WTC11 (cell line): ENCODE data around the gene FFAR3. TPM values are rescaled to one million over a fixed set of nuclear protein-coding genes. Genes with fewer than 3 reads are reported as not detected.

Experiments
- ATAC-seq: fragments of 200-7000 bp; cut with Tn5 transposase; 2 replicates; pipeline ENCODE4 v1.10.0; 2021; ENCODE audit warnings: mild to moderate bottlenecking, moderate library complexity
- CTCF ChIA-PET: fragments of 300-600 bp; sonication (Branson Sonifier 250); formaldehyde crosslinking; loops from one replicate; lab custom pipeline; 2021; ENCODE audit warnings: antibody characterized with exemption; lab: Charles Lee
- POLR2A ChIA-PET: fragments of 350-600 bp; sonication (Branson Sonifier 250); formaldehyde crosslinking; loops from one replicate; lab custom pipeline; 2021; ENCODE audit warnings: antibody characterized with exemption; lab: Charles Lee
- DNase-seq: peaks from one replicate; pipeline ENCODE4 v3.0.0; 2021; ENCODE audit warnings: low spot score
- H3K27ac Mint-ChIP-seq: 2 replicates; pipeline ENCODE4 v1.8.0; 2021; ENCODE audit warnings: mixed read lengths
- H3K27me3 Mint-ChIP-seq: 2 replicates; pipeline ENCODE4 v1.8.0; 2021; ENCODE audit warnings: low read depth, mild to moderate bottlenecking, moderate library complexity, mixed read lengths
- H3K36me3 Mint-ChIP-seq: 2 replicates; pipeline ENCODE4 v1.8.0; 2021; ENCODE audit warnings: mixed read lengths
- H3K4me1 Mint-ChIP-seq: 2 replicates; pipeline ENCODE4 v1.8.0; 2022; ENCODE audit warnings: mixed read lengths
- H3K4me3 Mint-ChIP-seq: 2 replicates; pipeline ENCODE4 v1.8.0; 2021; ENCODE audit warnings: mild to moderate bottlenecking, moderate library complexity, mixed read lengths
- H3K9me3 Mint-ChIP-seq: 2 replicates; pipeline ENCODE4 v1.8.0; 2021; ENCODE audit warnings: mixed read lengths
- ARID4B ChIP-seq: sonication (generic); formaldehyde crosslinking; IDR thresholded peaks from 2 replicates; pipeline ENCODE4 v1.8.0; 2023; ENCODE audit warnings: missing genetic modification reagents, mild to moderate bottlenecking, borderline replicate concordance
- ATF3 ChIP-seq: sonication (generic); formaldehyde crosslinking; conservative IDR thresholded peaks from 2 replicates; pipeline ENCODE4 v1.8.1; 2022; ENCODE audit warnings: mild to moderate bottlenecking, missing genetic modification reagents
- CTCF ChIP-seq: fragments of 200-600 bp; IDR thresholded peaks from 2 replicates; pipeline ENCODE4 v1.8.0; 2022; ENCODE audit warnings: antibody characterized with exemption
- HMGA2 ChIP-seq: fragments of 250-450 bp; sonication (Bioruptor Pico); IDR thresholded peaks from 2 replicates; pipeline ENCODE4 v1.4.0; 2021; ENCODE audit warnings: mild to moderate bottlenecking, moderate library complexity
- NR2C2 ChIP-seq: sonication (generic); formaldehyde crosslinking; IDR thresholded peaks from 2 replicates; pipeline ENCODE4 v1.8.0; 2022; ENCODE audit warnings: mild to moderate bottlenecking, missing genetic modification reagents
- NR3C1 ChIP-seq: sonication (generic); formaldehyde crosslinking; conservative IDR thresholded peaks from 2 replicates; pipeline ENCODE4 v1.8.1; 2023; ENCODE audit warnings: low read depth, mild to moderate bottlenecking, missing genetic modification reagents
- SMAD3 ChIP-seq: sonication (generic); formaldehyde crosslinking; IDR thresholded peaks from 2 replicates; pipeline ENCODE4 v1.8.0; 2022; ENCODE audit warnings: missing genetic modification reagents, mild to moderate bottlenecking, borderline replicate concordance
- SMAD4 ChIP-seq: sonication (generic); formaldehyde crosslinking; IDR thresholded peaks from 2 replicates; pipeline ENCODE4 v1.8.0; 2022; ENCODE audit warnings: mild to moderate bottlenecking, missing genetic modification reagents
- USF2 ChIP-seq: sonication (generic); formaldehyde crosslinking; IDR thresholded peaks from 2 replicates; pipeline ENCODE4 v1.8.1; 2023; ENCODE audit warnings: mild to moderate bottlenecking, missing genetic modification reagents, moderate library complexity
- ZNF121 ChIP-seq: sonication (generic); formaldehyde crosslinking; IDR thresholded peaks from 2 replicates; pipeline ENCODE4 v1.8.0; 2023; ENCODE audit warnings: missing genetic modification reagents
- ZNF396 ChIP-seq: fragments of 250-450 bp; sonication (Bioruptor Pico); IDR thresholded peaks from 2 replicates; pipeline ENCODE4 v1.8.0; 2021; ENCODE audit warnings: mild to moderate bottlenecking, moderate library complexity, borderline replicate concordance
- ZNF671 ChIP-seq: fragments of 250-450 bp; sonication (Bioruptor Pico); IDR thresholded peaks from 2 replicates; pipeline ENCODE4 v1.8.0; 2021; ENCODE audit warnings: mild to moderate bottlenecking
- total RNA-seq: library from RNA; stranded (reverse); gene quantifications from 3 replicates; pipeline ENCODE4 v1.2.3, GENCODE V29; 2021

Gene FFAR3
- total RNA-seq, 1 experiment from 2014 or later = not detected

- no peaks in the 10 kb centered on the region for H3K36me3 Mint-ChIP-seq
- no peak for DNase-seq
- H3K27me3 Mint-ChIP-seq = no peaks in the 10 kb centered on the region
- TF ChIP-seq SMAD4 (CRISPR knock-in tag) (no peak), HMGA2 (CRISPR knock-in tag) (no peak), ARID4B (CRISPR knock-in tag) (no peak)
- TF ChIP-seq, all 79 proteins: peak for 0
- no peak for ATAC-seq
- H3K4me3 Mint-ChIP-seq = no peak overlapping the region
- ChIA-PET POLR2A (no interaction called here), CTCF (no interaction called here)
- no peak overlapping the region for H3K27ac Mint-ChIP-seq
- no peaks in the 10 kb centered on the region for H3K4me1 Mint-ChIP-seq
- H3K9me3 Mint-ChIP-seq = no peaks in the 10 kb centered on the region
These were observed 38.8 kb downstream of the FFAR3 start for GRCh38 chr19:35397064-35397463.

GRCh38 chr19:35398570-35398969 is 40.3 kb downstream of the FFAR3 start:
- no peaks in the 10 kb centered on the region for H3K4me1 Mint-ChIP-seq
- no peaks in the 10 kb centered on the region for H3K9me3 Mint-ChIP-seq
- H3K4me3 Mint-ChIP-seq = no peak overlapping the region
- POLR2A ChIA-PET = no interaction called here
- CTCF ChIA-PET = no interaction called here
- ATAC-seq (no peak), DNase-seq (no peak)
- H3K27me3 Mint-ChIP-seq = no peaks in the 10 kb centered on the region
- TF ChIP-seq CTCF = no peak
- no peak for TF ChIP-seq USF2 (CRISPR knock-in tag)
- no peak for TF ChIP-seq ATF3
- TF ChIP-seq NR2C2 (CRISPR knock-in tag) = no peak
- H3K27ac Mint-ChIP-seq = no peak overlapping the region
- no peaks in the 10 kb centered on the region for H3K36me3 Mint-ChIP-seq

- Mint-ChIP-seq H3K27ac (no peak overlapping the region), H3K27me3 (no peaks in the 10 kb centered on the region), H3K4me1 (no peaks in the 10 kb centered on the region), H3K4me3 (no peak overlapping the region), H3K9me3 (no peaks in the 10 kb centered on the region), H3K36me3 (no peaks in the 10 kb centered on the region)
- ATAC-seq (no peak), DNase-seq (no peak)
- ChIA-PET POLR2A (no interaction called here), CTCF (no interaction called here)
- no peak for TF ChIP-seq SMAD3 (CRISPR knock-in tag)
- TF ChIP-seq ZNF671 (CRISPR knock-in tag) = no peak
- TF ChIP-seq HMGA2 (CRISPR knock-in tag) = no peak
- TF ChIP-seq ZNF121 (CRISPR knock-in tag) = no peak
- no peak for TF ChIP-seq ZNF396 (CRISPR knock-in tag)
These were observed 41.0 kb downstream of the FFAR3 start for GRCh38 chr19:35399231-35399630.

GRCh38 chr19:35399948-35400772 is 41.9 kb downstream of the FFAR3 start:
- ATAC-seq (no peak), DNase-seq (no peak)
- ChIA-PET CTCF (no interaction called here), POLR2A (no interaction called here)
- TF ChIP-seq NR3C1 (CRISPR knock-in tag) (no peak), ZNF121 (CRISPR knock-in tag) (peak; percentile 42; the same call in 1 of the 2 replicates)
- Mint-ChIP-seq H3K36me3 (no peaks in the 10 kb centered on the region), H3K27me3 (no peaks in the 10 kb centered on the region; the same call in 1 of the 2 replicates), H3K4me3 (no peak overlapping the region), H3K9me3 (no peaks in the 10 kb centered on the region), H3K27ac (no peak overlapping the region), H3K4me1 (no peaks in the 10 kb centered on the region)
